KMS-11 (cell line): Measurements from ENCODE around the gene IRF2BP1.

Experiments used
- H2AFZ ChIP-seq: fragments of 200-600 bp; sonication (generic); 2 replicates; pipeline ENCODE4 v1.6.1; 2016; ENCODE audit warnings: antibody characterized with exemption, mixed run types, low read depth
- H3K27ac ChIP-seq: fragments of 200-600 bp; sonication (generic); 2 replicates; pipeline ENCODE4 v1.6.1; 2016; ENCODE audit warnings: mild to moderate bottlenecking, mixed run types
- H3K27me3 ChIP-seq: fragments of 200-600 bp; sonication (generic); 2 replicates; pipeline ENCODE4 v1.6.1; 2017; ENCODE audit warnings: mild to moderate bottlenecking, low read depth, mixed run types, moderate library complexity; ENCODE audit not compliant: insufficient read depth
- H3K36me3 ChIP-seq: fragments of 200-600 bp; sonication (generic); 2 replicates; pipeline ENCODE4 v1.6.1; 2017; ENCODE audit warnings: mild to moderate bottlenecking, mixed run types; ENCODE audit not compliant: insufficient read depth
- H3K4me1 ChIP-seq: fragments of 200-600 bp; sonication (generic); 2 replicates; pipeline ENCODE4 v1.6.1; 2016; ENCODE audit warnings: mild to moderate bottlenecking, low read depth, mixed run types; ENCODE audit not compliant: poor library complexity, severe bottlenecking
- H3K4me2 ChIP-seq: fragments of 200-600 bp; sonication (generic); 2 replicates; pipeline ENCODE4 v1.7.0; 2016; ENCODE audit warnings: mild to moderate bottlenecking, mixed run types
- H3K4me3 ChIP-seq: fragments of 200-600 bp; sonication (generic); IDR thresholded peaks from 2 replicates; pipeline ENCODE4 v1.6.1; 2017; ENCODE audit warnings: low read depth, low read length, mixed read lengths; ENCODE audit not compliant: insufficient read depth
- H3K79me2 ChIP-seq: fragments of 200-600 bp; sonication (generic); 2 replicates; pipeline ENCODE4 v1.6.1; 2016; ENCODE audit warnings: low read depth, mixed run types; ENCODE audit not compliant: insufficient read depth
- H3K9ac ChIP-seq: fragments of 200-600 bp; sonication (generic); 2 replicates; pipeline ENCODE4 v1.6.1; 2016; ENCODE audit warnings: mild to moderate bottlenecking, mixed run types
- H4K20me1 ChIP-seq: fragments of 200-600 bp; sonication (generic); 2 replicates; pipeline ENCODE4 v1.6.1; 2016; ENCODE audit warnings: mild to moderate bottlenecking, mixed run types; ENCODE audit not compliant: insufficient read depth
- TF ChIP-seq, protein P1 (sequence below): fragments of 200-600 bp; sonication (generic); conservative IDR thresholded peaks from 2 replicates; pipeline ENCODE4 v1.6.1; 2017; ENCODE audit warnings: low read depth, mild to moderate bottlenecking, antibody characterized with exemption, low read length, moderate library complexity, mixed read lengths

IRF2BP1 gene

DNA sequence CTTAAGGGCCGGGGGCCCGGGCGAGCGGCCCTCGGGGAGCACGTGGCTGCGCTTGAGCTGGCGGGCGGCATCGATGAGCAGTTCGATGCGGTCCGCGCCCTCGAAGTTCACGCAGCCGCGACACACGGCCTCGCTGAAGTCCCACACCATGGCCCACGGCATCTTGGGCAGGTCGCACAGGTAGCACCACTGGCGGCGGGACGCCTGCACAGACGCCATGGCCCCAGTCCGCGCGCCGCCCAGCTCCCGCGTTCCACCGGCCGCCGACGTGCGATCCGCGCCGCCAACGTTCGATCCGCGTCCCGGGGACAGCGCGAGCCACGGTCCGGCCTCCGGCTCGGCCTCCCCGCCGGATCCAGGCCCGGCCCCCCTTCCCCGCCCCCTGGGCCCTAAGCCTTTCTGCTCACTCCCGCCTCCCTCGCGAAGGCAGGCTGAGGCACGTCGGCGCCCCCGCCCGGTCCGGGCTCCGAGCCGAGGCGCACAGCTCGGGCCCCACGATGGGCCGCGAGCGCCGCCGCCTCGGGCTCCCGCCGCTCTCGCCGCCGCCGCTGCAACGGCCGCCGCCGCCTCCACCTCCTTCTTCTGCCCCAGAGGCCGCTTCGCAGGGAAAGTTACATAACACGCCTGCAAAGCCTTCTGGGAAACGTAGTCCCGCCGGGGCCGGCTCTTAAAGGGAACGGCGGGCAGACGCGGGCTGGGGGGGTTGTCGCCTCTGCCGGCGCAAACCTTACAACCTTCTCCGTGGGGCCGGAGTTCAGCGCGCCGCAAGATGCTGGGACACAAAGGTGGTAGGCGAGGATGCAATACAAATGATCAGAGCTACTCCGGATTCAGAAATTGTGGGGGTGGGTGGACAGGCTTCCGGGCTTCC lies at the start of gene IRF2BP1:
Gene IRF2BP1 (minus strand): TSS at position 586 of the 871 bp plus-strand sequence. CDS start 367 bp downstream, at position 219.
- Histone ChIP-seq H3K4me1 (peaks cover 28% of the 10 kb centered on the region), H3K4me3 (no peak within 1 kb of the TSS), H3K27me3 (no peaks in the 10 kb centered on the region), H3K27ac (peak within 1 kb of the TSS; percentile 46), H3K4me2 (peak within 1 kb of the TSS; percentile 54), H3K79me2 (no peaks in the 10 kb centered on the region), H4K20me1 (no peaks in the 10 kb centered on the region), H2AFZ (peak within 1 kb of the TSS; percentile 60), H3K36me3 (no peaks in the 10 kb centered on the region), H3K9ac (peak within 1 kb of the TSS; percentile 48)
- TF ChIP-seq, protein P1, sequence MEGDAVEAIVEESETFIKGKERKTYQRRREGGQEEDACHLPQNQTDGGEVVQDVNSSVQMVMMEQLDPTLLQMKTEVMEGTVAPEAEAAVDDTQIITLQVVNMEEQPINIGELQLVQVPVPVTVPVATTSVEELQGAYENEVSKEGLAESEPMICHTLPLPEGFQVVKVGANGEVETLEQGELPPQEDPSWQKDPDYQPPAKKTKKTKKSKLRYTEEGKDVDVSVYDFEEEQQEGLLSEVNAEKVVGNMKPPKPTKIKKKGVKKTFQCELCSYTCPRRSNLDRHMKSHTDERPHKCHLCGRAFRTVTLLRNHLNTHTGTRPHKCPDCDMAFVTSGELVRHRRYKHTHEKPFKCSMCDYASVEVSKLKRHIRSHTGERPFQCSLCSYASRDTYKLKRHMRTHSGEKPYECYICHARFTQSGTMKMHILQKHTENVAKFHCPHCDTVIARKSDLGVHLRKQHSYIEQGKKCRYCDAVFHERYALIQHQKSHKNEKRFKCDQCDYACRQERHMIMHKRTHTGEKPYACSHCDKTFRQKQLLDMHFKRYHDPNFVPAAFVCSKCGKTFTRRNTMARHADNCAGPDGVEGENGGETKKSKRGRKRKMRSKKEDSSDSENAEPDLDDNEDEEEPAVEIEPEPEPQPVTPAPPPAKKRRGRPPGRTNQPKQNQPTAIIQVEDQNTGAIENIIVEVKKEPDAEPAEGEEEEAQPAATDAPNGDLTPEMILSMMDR, result no peak

GRCh38 chr19:45935267-45935666 lies 49.3 kb upstream of the IRF2BP1 start:
- no peak overlapping the region for H3K4me3 ChIP-seq
- H3K27ac ChIP-seq, result no peak overlapping the region
- H3K27me3 ChIP-seq, result peaks cover 82% of the 10 kb centered on the region
- no peaks in the 10 kb centered on the region for H3K4me1 ChIP-seq
- no peaks in the 10 kb centered on the region for H3K36me3 ChIP-seq
- TF ChIP-seq, protein P1, result no peak
- H3K4me2 ChIP-seq, result no peak overlapping the region
- H2AFZ ChIP-seq, result no peak overlapping the region
- H3K79me2 ChIP-seq, result no peaks in the 10 kb centered on the region
- H3K9ac ChIP-seq, result no peak overlapping the region
- H4K20me1 ChIP-seq, result no peaks in the 10 kb centered on the region

- no peaks in the 10 kb centered on the region for H4K20me1 ChIP-seq
- H3K4me3 ChIP-seq, result no peak overlapping the region
- TF ChIP-seq, protein P1, result no peak
- no peak overlapping the region for H2AFZ ChIP-seq
- H3K9ac ChIP-seq, result no peak overlapping the region
- H3K4me1 ChIP-seq, result no peaks in the 10 kb centered on the region
- H3K4me2 ChIP-seq, result no peak overlapping the region
- peaks cover 88% of the 10 kb centered on the region for H3K27me3 ChIP-seq
- no peaks in the 10 kb centered on the region for H3K36me3 ChIP-seq
- no peak overlapping the region for H3K27ac ChIP-seq
- H3K79me2 ChIP-seq, result no peaks in the 10 kb centered on the region
Measured at GRCh38 chr19:45934551-45935230, 48.8 kb upstream of the IRF2BP1 start.

DNA sequence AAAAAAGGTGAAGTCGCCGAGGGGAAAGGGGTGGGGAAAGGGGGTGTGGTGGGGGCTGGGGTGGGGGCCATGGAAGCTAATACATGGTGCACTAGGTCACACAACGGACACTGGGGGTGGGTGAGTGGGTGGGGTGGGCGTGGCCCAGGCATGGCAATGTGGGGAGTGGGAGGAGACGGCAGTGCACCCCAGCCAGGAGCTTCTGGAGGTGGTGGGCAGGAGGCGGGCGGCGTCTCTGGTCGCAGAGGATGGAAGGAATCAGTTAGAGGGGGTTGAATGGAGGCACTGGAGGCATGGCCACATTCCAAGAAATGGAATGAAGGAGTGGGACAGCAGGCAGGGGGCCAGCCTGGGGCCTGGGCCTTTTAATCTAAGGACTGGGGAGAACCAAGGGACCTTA lies 47.8 kb upstream of the IRF2BP1 start:
- Histone ChIP-seq H3K4me2 (no peak overlapping the region), H2AFZ (no peak overlapping the region), H3K4me3 (no peak overlapping the region), H3K79me2 (no peaks in the 10 kb centered on the region), H3K27ac (no peak overlapping the region), H4K20me1 (no peaks in the 10 kb centered on the region), H3K9ac (no peak overlapping the region), H3K27me3 (peaks cover 96% of the 10 kb centered on the region), H3K36me3 (no peaks in the 10 kb centered on the region), H3K4me1 (no peaks in the 10 kb centered on the region)
- TF ChIP-seq, protein P1, result no peak
